ENCODE results near the gene AKAP14.
"Not testable (repeated sequence)": the region's sequence is repeated elsewhere in the genome, so short reads cannot be mapped to it uniquely, and the experiment has no call there.

AKAP14 gene

DNA sequence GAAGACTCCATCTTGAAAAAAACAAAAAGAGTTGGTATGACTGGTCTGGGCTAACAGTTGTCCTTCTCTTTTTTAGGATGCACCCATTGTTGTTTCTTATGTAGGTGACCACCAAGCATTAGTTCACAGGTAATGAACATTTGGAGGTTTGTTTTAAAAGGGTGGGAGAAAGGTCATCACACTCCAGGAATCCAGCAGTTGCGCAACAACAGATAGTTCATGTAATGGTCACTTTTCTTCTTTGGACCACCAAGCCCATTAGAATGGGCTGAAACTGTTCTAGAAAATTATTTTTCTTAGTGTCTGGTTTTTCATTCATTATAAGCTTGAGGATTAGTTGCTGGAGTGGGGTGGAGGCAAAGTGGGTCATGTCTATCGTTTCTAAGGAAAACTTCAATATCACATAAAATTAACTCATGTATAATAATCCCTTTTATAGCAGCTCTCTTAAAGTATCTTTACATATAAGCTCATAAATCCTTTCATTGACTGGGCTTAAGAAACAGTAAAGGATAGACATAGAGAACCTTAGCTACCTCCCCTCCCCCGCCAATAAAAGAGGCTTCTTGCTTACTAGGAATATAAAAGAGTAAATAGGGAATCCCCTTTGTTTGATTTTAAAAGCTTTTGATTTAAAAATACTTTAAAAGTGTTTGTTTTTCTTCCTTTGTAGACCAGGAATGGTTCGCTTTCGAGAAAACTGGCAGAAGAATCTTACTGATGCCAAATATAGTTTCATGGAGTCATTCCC lies 24.3 kb downstream of the AKAP14 start:
- FAIRE-seq: no peak
- no peak for DNase-seq (ENCODE audit: extremely low spot score, insufficient read length, low read depth)

- FAIRE-seq; DNase-seq (ENCODE audit: extremely low spot score, insufficient read length, low read depth): not testable (repeated sequence)
Observed at GRCh38 chrX:119922391-119922790, 26.7 kb downstream of the AKAP14 start.

DNA sequence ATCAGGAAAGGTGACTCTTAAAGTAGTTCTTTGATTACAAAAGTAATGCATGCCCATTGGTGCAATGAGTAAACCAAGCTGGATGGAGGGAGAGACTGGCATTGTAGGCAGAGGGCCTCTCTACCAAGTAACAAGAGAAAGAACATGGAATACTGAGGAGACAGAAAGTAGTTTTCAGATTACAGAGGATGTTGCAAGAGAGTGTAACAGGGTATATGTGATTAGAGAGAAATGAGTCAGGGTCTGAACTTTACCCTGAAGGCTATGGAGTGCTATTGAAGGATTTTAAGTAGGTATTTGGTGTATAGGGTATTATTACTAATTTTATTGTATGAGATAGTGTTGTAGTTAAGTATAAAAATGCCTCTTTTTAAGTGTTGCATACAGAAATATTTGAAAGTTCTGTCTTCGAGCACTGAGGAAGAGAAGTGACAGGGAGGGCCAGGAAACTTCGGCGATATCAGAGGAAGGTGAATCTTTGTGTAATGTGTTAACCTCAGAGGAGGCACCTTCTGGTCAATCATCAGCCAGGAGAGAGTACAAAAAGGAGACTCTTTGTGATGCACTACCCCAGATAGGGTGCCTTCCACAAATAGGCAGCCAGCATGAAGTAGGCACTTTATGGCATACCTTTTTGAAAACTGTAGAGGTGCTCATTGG lies 39.7 kb downstream of the AKAP14 start:
- FAIRE-seq: no peak
- DNase-seq (ENCODE audit: extremely low spot score, insufficient read length, low read depth): no peak

- DNase-seq (ENCODE audit: extremely low spot score, insufficient read length, low read depth) (no peak), FAIRE-seq (peak; percentile 26)
Observed at GRCh38 chrX:119941336-119941735, 45.6 kb downstream of the AKAP14 start.

- FAIRE-seq: peak; percentile 51
- no peak for DNase-seq (ENCODE audit: extremely low spot score, insufficient read length, low read depth)
Observed at GRCh38 chrX:119942173-119942819, 46.6 kb downstream of the AKAP14 start.

DNA sequence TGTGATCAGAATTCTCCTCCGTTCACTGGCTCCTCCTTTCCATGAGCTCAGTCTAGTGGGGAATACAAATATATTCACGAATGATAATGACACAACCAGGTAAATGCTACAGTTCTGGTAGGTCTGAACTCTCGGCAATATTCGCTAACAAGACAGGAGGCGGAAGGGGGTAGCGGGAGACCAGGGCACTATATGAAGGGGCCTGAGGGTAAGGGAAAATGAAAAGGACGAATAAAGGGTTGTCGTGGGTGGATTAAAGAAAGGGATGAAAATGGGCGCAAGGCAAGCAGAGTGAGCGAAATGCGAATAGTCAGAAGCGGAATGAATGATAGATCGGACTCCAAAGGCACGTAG lies 47.1 kb downstream of the AKAP14 start:
- FAIRE-seq: peak; percentile 78

DNA sequence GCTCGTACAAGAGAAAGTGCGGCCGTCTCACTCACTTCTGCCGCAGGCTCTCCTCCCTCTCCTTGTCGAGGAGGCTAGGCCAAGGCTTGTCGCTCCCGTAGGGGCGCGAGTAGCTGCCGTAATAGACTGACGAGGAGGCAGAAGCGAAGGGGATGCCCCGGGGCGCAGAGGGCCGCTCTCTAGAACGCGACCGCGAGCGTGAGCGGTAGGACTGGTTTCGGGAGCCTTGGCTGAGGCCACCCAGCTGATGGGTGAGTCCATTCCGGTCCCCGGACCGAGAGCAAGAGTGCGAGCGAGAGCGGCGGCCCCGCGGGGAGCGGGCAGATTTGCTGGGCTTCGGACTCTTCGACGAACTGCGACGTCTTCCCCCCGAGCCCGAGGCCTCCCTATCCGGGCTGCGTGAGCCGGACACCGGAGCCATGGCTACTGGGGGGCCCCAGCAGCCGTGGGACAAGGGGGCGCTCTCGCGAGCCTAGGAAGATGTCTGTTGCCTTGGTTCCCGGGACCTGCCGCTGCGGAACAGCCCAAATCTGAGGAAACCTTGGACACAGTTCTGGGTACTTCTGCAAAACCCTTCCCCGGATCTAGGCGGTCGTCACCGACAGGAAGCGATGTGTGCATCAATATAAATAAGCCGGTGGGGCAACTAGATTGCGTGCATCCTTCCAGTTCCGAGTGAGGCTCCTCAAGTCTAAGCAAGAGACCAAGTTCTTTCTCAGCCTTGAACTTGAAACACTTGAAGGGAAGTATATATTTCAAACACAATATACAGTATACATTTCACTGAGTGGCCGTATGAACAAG lies 47.7 kb downstream of the AKAP14 start, which contains the start of gene NKAP:
TSS of gene NKAP (minus strand) at position 567 of the 804 bp plus-strand sequence. CDS start at position 421, 146 bp downstream.
- DNase-seq (ENCODE audit: extremely low spot score, insufficient read length, low read depth): peak; percentile 49
- FAIRE-seq: peak; percentile 96

More for the DNA sequence above, 47.1 kb downstream of the AKAP14 start:
- DNase-seq (ENCODE audit: extremely low spot score, insufficient read length, low read depth): no peak

GRCh38 chrX:119945481-119945880 lies 49.8 kb downstream of the AKAP14 start:
- no peak for FAIRE-seq
- DNase-seq (ENCODE audit: extremely low spot score, insufficient read length, low read depth): no peak

DNA sequence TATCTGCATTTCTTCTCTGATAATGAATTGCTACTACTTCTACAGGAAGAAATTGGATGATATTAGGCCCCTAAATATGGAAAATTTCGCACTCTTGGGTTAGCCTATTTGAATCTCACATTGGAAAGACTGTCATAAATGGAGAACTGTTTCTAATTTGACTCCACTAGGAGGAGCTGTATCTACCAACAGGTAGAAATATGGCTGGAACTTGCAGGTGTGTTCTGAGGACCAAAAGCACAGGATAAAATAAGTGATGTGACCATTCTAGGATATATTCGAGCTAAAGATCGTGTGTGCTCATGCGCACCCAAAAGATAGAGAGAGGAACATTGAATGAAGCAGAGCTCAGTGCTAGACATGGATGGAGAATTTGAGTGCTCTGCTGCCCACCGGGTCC lies 52.7 kb downstream of the AKAP14 start:
- no peak for FAIRE-seq
- DNase-seq (ENCODE audit: extremely low spot score, insufficient read length, low read depth): no peak

- FAIRE-seq (no peak), DNase-seq (ENCODE audit: extremely low spot score, insufficient read length, low read depth) (no peak)
Observed at GRCh38 chrX:119954374-119954773, 58.7 kb downstream of the AKAP14 start.

DNA sequence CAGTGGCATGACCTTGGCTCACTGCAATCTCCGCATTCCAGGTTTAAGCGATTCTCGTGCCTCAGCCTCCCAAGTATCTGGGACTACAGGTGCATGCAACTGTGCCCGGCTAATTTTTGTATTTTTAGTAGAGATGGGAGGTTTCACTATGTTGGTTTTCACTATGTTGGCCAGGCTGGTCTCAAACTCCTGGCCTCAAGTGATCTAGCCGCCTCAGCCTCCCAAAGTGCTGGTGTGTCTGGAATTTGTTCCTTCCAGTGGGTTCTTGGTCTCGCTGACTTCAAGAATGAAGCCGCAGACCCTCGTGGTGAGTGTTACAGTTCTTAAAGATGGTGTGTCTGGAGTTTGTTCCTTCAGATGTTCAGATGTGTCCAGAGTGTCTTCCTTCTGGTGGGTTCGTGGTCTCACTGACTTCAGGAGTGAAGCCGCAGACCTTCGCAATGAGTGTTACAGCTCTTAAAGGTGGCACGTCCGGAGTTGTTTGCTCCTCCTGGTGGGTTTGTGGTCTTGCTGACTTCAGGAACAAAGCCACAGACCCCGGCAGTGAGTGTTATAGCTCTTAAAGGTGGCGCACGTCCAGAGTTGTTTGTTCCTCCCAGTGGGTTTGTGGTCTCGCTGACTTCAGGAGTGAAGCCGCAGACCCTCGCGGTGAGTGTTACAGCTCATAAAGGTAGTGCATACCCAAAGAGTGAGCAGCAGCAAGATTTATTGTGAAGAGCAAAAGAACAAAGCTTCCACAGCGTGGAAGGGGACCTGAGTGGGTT lies 60.3 kb downstream of the AKAP14 start:
- not testable (repeated sequence) for FAIRE-seq

GRCh38 chrX:119960625-119961024 lies 64.9 kb downstream of the AKAP14 start:
- no peak for FAIRE-seq
- no peak for DNase-seq (ENCODE audit: extremely low spot score, insufficient read length, low read depth)

More for the DNA sequence above, 60.3 kb downstream of the AKAP14 start:
- DNase-seq (ENCODE audit: extremely low spot score, insufficient read length, low read depth): not testable (repeated sequence)

- not testable (repeated sequence) for FAIRE-seq; DNase-seq (ENCODE audit: extremely low spot score, insufficient read length, low read depth)
Observed at GRCh38 chrX:119966837-119967236, 71.1 kb downstream of the AKAP14 start.

All from GM18507 (cell line).